Subcutaneous adipose tissue (tissue), 4 donors: ENCODE data around the gene ADGRG3. TPM values are rescaled to one million over a fixed set of nuclear protein-coding genes. Genes with fewer than 3 reads are reported as not detected.

Experiments
- CTCF ChIP-seq: fragments of 450-650 bp; IDR thresholded peaks from one replicate; pipeline ENCODE4 v1.5.1; 2016; ENCODE audit warnings: low read depth, mild to moderate bottlenecking, control low read depth, antibody characterized with exemption, moderate library complexity
- total RNA-seq, 4 donors: library from RNA; depleted of rRNA; stranded (reverse); fragments of >200 nt; gene quantifications; one replicate each; pipeline ENCODE4 v1.1.0, GENCODE V29; 2016

ADGRG3 gene
- total RNA-seq, 4 donors from 2014 or later, result 0.44 to 4.0 (median 2.1) TPM; not detected in 1

GRCh38 chr16:57656342-57656955, 11.7 kb upstream of the ADGRG3 start:
- TF ChIP-seq CTCF, result no peak

GRCh38 chr16:57657228-57657627, 10.9 kb upstream of the ADGRG3 start:
- no peak for TF ChIP-seq CTCF

- no peak for TF ChIP-seq CTCF
Observed at GRCh38 chr16:57658130-57658877, 9.8 kb upstream of the ADGRG3 start.

- no peak for TF ChIP-seq CTCF
Observed at GRCh38 chr16:57658878-57659674, 9.0 kb upstream of the ADGRG3 start.

GRCh38 chr16:57660715-57661463, 7.2 kb upstream of the ADGRG3 start:
- no peak for TF ChIP-seq CTCF

GRCh38 chr16:57661510-57661909, 6.6 kb upstream of the ADGRG3 start:
- no peak for TF ChIP-seq CTCF
